NK-92 (cell line): ENCODE measurements around the gene SLC22A3.

Experiments used
- DNase-seq: peaks from one replicate; lab custom pipeline; 2025; ENCODE audit not compliant: unreplicated experiment; lab: John Stamatoyannopoulos, UW

SLC22A3 gene

GRCh38 chr6:160412993-160413392 is 64.8 kb downstream of the SLC22A3 start:
- DNase-seq, result no peak

GRCh38 chr6:160417146-160417545 is 69.0 kb downstream of the SLC22A3 start:
- no peak for DNase-seq

GRCh38 chr6:160417550-160417949 is 69.4 kb downstream of the SLC22A3 start:
- DNase-seq, result no peak

- DNase-seq, result no peak
These were observed 70.2 kb downstream of the SLC22A3 start for GRCh38 chr6:160418370-160418769.

GRCh38 chr6:160419488-160419887 is 71.3 kb downstream of the SLC22A3 start:
- DNase-seq, result no peak

GRCh38 chr6:160420253-160420968 is 72.2 kb downstream of the SLC22A3 start:
- no peak for DNase-seq

- no peak for DNase-seq
These were observed 72.9 kb downstream of the SLC22A3 start for GRCh38 chr6:160420969-160421556.

- no peak for DNase-seq
These were observed 73.7 kb downstream of the SLC22A3 start for GRCh38 chr6:160421854-160422253.

GRCh38 chr6:160424256-160424655 is 76.1 kb downstream of the SLC22A3 start:
- no peak for DNase-seq

- DNase-seq, result no peak
These were observed 78.0 kb downstream of the SLC22A3 start for GRCh38 chr6:160426136-160426535.

- DNase-seq, result no peak
These were observed 79.3 kb downstream of the SLC22A3 start for GRCh38 chr6:160427312-160428068.

GRCh38 chr6:160428069-160428430 is 79.9 kb downstream of the SLC22A3 start:
- no peak for DNase-seq

GRCh38 chr6:160428818-160429619 is 80.8 kb downstream of the SLC22A3 start:
- DNase-seq, result no peak

GRCh38 chr6:160429620-160429895 is 81.4 kb downstream of the SLC22A3 start:
- DNase-seq, result no peak

GRCh38 chr6:160430203-160430602 is 82.0 kb downstream of the SLC22A3 start:
- no peak for DNase-seq

GRCh38 chr6:160430751-160431150 is 82.6 kb downstream of the SLC22A3 start:
- DNase-seq, result no peak

- DNase-seq, result no peak
These were observed 83.0 kb downstream of the SLC22A3 start for GRCh38 chr6:160431226-160431625.

GRCh38 chr6:160431791-160432404 is 83.7 kb downstream of the SLC22A3 start:
- no peak for DNase-seq

GRCh38 chr6:160435935-160436334 is 87.8 kb downstream of the SLC22A3 start:
- DNase-seq, result no peak

- DNase-seq, result no peak
These were observed 89.0 kb downstream of the SLC22A3 start for GRCh38 chr6:160437154-160437553.

- no peak for DNase-seq
These were observed 89.6 kb downstream of the SLC22A3 start for GRCh38 chr6:160437775-160438174.
